Measurements from ENCODE around the gene EEFSEC. TPM values are rescaled to one million over a fixed set of nuclear protein-coding genes. Genes with fewer than 3 reads are reported as not detected.

The EEFSEC gene
- total RNA-seq = 5.9 and 6.3 TPM in 2 replicates

DNA sequence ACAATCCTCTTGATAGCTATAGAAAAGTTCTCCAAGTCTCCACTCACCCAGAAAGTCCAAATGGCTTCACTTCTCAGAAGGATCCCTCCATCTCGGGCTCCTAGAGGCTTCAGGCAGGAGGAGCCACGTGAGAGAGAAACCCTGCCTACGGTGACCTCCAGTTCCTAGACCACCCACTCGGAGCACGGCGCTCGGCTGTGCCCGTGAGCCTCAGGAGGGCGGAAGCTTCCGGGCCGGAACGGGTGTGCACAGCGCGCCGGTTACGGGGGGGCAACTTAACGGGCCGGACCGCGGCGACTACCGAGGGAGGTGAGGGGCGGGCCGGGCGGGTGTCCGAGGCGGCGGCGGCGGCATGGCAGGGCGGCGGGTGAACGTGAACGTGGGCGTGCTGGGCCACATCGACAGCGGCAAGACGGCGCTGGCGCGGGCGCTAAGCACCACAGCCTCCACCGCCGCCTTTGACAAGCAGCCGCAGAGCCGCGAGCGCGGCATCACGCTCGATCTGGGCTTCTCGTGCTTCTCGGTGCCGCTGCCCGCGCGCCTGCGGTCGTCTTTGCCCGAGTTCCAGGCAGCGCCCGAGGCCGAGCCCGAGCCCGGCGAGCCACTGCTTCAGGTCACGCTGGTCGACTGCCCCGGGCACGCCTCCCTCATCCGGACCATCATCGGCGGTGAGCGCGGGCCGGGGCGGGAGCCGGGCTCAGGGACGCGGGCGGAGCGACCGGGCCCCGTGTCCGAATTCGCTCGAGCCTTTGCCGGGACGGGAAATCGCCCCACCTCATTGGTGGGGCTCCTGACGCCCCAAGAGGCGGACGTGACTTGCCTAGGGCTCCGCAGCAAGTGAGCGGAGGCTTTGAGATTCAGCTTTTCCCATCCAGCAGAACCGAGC is at the start of gene EEFSEC:
Gene EEFSEC, plus strand, starts transcription at position 326 of the 886 bp plus-strand sequence. Its CDS starts 27 bp downstream, at position 353.

DNA sequence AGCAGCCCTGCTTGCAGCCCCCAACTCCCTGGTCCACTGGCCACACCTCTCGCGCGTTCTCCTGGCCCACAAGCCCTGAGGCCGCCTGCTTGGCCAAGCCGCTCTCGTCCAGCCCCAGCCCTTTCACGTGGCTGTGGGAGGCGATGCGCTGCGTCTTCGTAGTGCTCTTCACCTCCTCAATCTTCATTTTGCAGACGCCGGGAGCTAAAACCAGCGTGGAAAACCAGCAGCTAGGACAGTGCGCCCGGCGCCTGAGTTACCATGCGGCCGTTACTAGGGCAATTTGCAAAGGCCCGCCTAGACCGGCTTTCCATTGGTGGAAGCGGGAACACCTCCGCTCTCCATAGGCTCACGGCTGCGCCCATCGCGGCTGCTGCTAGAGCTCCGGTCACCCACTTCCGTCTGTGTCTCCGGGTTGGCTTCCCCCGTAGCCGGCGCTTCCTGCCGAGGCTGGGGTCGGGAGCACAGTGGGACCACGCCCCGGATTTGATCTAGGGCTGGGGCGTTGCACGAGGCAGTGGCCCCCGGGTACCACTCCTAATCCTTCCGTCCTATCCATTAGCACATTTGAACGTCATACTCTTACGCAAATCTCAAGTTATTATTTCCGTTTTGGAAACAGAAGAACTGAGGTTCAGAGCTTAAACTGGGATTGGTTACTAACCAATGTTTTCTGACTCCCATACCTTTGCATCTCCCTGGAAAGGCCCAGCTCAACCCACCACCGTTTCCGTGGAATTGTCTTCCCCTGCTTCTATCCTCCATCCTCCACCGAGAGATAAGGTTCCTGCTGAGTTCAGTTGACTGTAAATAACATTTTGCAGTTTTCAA is 29.5 kb upstream of the EEFSEC start, which contains the start of gene RUVBL1:
Gene RUVBL1, minus strand, starts transcription at position 275 of the 831 bp plus-strand sequence. Its CDS starts 88 bp downstream, at position 187.

Small RNA genes within 50 kb of the gene (small RNA-seq; reads per million reads assigned to genes)
- gene RNU6-823P = not detected

Other genes starting within 250 kb of the EEFSEC start
- gene KBTBD12, start 238.2 kb upstream of the EEFSEC start, total RNA-seq = not detected in 2 replicates
- gene SEC61A1, start 101.0 kb upstream of the EEFSEC start, total RNA-seq = 209 and 279 TPM in 2 replicates
- 80.5 and 103 TPM in 2 replicates for gene RUVBL1, start 29.7 kb upstream of the EEFSEC start, total RNA-seq

Data from subcutaneous preadipocyte (primary cell).